Thyroid gland (tissue), 4 donors: Measurements from ENCODE around the gene GPLD1. TPM values are rescaled to one million over a fixed set of nuclear protein-coding genes. Genes with fewer than 3 reads are reported as not detected.

Experiments used
- DNase-seq, 2 donors: peaks; one replicate each; pipeline ENCODE4 v3.0.0-alpha.2; 2019
- H3K27ac ChIP-seq, 3 donors: fragments of 200-600 bp; sonication (generic); 1 replicate in 2 of 3; 2 replicates in 1 of 3; pipeline ENCODE4 v1.5.1; 2016 to 2019; ENCODE audit warnings: mild to moderate bottlenecking in 1 of 3, moderate library complexity in 1 of 3
- H3K27me3 ChIP-seq: fragments of 200-600 bp; sonication (generic); one replicate; pipeline ENCODE4 v1.5.1; 2019
- H3K36me3 ChIP-seq, 2 donors: fragments of 200-600 bp; sonication (generic); one replicate each; pipeline ENCODE4 v1.5.1; 2016 to 2019
- H3K4me1 ChIP-seq, 2 donors: fragments of 200-600 bp; sonication (generic); one replicate each; pipeline ENCODE4 v1.5.1; 2017 to 2019
- H3K4me3 ChIP-seq, 3 donors: fragments of 200-600 bp; sonication (generic); replicated peaks in 1 of 3; 1 replicate in 2 of 3; 2 replicates in 1 of 3; pipeline ENCODE4 v1.5.1; 2016; ENCODE audit warnings: mild to moderate bottlenecking in 1 of 3
- H3K9me3 ChIP-seq: fragments of 200-600 bp; sonication (generic); one replicate; pipeline ENCODE4 v1.5.1; 2017
- POLR2A ChIP-seq, 2 donors: fragments of 450-650 bp; IDR thresholded peaks; one replicate each; pipeline ENCODE4 v1.6.1; 2017; ENCODE audit warnings: antibody characterized with exemption in 2 of 2, mild to moderate bottlenecking in 2 of 2, moderate library complexity in 1 of 2
- WGBS, 2 donors: methylation state at CpG; one replicate each; pipeline ENCODE4 v1.1.5; 2017; 5-methylcytosine and 5-hydroxymethylcytosine counted together
- intact Hi-C: fragments of 100-400 bp; cut with DNase I; formaldehyde crosslinking; loops from one replicate; pipeline ENCODE4 v1.15.1; 2023
- total RNA-seq, 4 donors: library from RNA; depleted of rRNA; stranded (reverse); fragments of >200 nt; gene quantifications; one replicate each; pipeline ENCODE4 v1.2.3, GENCODE V29; 2016
- TF ChIP-seq, protein P1 (sequence below), 6 experiments: fragments of 200-600 bp in 3 of 6; fragments of 450-650 bp in 3 of 6; sonication (generic) in 3 of 6; IDR thresholded peaks; one replicate each; pipeline ENCODE4 v1.5.1; 2016 to 2019; ENCODE audit warnings: antibody characterized with exemption in 6 of 6, mild to moderate bottlenecking in 2 of 6, inconsistent platforms in 1 of 6, moderate library complexity in 1 of 6

The GPLD1 gene
- total RNA-seq, 4 donors from 2014 or later: 5.1 to 15.2 (median 8.5) TPM

DNA sequence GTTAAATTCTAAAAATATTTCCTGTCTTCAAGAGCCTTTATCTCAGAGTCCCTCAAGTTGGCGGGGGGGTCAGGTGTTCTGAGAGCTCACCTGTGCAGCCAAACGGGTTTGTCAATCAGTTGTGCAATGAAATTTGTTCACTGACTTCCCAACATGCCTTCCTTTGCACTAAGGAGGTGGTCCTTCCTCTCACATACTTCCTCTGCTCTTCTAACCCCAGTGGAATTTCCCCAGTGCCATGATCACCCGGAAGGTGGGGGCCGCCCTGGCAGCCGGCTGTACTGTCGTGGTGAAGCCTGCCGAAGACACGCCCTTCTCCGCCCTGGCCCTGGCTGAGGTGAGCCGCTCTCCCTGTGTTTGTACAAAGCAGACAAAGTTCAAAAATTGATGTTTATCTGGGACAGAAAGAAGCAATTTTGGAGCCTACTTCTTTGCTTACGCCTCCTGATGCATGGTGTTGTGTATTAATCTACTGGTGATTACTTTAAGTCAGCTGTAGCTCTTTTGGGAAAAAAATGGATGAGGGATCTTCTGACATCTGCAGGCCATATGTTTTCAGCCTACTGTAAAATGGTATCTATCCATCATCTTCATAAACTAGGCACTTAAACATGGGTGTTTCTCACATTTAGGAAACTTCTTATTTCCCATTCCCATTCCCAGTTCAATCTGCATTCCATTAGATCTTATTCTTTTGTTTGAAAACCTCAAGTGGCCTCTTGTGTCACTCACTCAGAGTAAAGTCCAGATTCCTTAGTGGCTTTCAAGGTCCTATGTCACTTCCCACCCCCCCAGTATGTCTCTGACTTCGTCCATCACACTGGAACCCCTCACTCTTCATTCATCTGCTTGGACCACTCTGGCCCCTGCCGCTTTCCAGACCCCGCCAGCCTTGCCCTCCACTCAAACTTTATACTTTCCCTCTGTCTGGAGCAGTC, 15.5 kb upstream of the GPLD1 start:
- intact Hi-C loops: no loop called here
- no peak overlapping the region for H3K4me3 ChIP-seq
- peaks cover 0 to 6% of the 10 kb centered on the region in 2 donors for H3K36me3 ChIP-seq
- no peak for TF ChIP-seq POLR2A (IDR thresholded peaks at IDR 0.05)
- TF ChIP-seq, protein P1, sequence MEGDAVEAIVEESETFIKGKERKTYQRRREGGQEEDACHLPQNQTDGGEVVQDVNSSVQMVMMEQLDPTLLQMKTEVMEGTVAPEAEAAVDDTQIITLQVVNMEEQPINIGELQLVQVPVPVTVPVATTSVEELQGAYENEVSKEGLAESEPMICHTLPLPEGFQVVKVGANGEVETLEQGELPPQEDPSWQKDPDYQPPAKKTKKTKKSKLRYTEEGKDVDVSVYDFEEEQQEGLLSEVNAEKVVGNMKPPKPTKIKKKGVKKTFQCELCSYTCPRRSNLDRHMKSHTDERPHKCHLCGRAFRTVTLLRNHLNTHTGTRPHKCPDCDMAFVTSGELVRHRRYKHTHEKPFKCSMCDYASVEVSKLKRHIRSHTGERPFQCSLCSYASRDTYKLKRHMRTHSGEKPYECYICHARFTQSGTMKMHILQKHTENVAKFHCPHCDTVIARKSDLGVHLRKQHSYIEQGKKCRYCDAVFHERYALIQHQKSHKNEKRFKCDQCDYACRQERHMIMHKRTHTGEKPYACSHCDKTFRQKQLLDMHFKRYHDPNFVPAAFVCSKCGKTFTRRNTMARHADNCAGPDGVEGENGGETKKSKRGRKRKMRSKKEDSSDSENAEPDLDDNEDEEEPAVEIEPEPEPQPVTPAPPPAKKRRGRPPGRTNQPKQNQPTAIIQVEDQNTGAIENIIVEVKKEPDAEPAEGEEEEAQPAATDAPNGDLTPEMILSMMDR (IDR thresholded peaks at IDR 0.05): no peak
- peaks cover 0 to 6% of the 10 kb centered on the region in 2 donors for H3K4me1 ChIP-seq
- no peak for DNase-seq
- H3K27ac ChIP-seq: no peak overlapping the region
- H3K9me3 ChIP-seq: no peaks in the 10 kb centered on the region
- WGBS, 2 donors: 85 to 94% methylated on average over 14 of the region's 14 CpGs
- H3K27me3 ChIP-seq: no peaks in the 10 kb centered on the region

GRCh38 chr6:24504287-24504648, 14.9 kb upstream of the GPLD1 start:
- WGBS, 2 donors: 93 to 100% methylated on average over 1 of the region's 1 CpG

GRCh38 chr6:24501914-24502313, 12.5 kb upstream of the GPLD1 start:
- Histone ChIP-seq H3K9me3 (no peaks in the 10 kb centered on the region), H3K27ac (no peak overlapping the region), H3K4me3 (no peak overlapping the region), H3K4me1 (peaks cover 0 to 6% of the 10 kb centered on the region in 2 donors), H3K36me3 (peaks cover 0 to 6% of the 10 kb centered on the region in 2 donors), H3K27me3 (no peaks in the 10 kb centered on the region)
- intact Hi-C loops: no loop called here
- no peak for DNase-seq
- TF ChIP-seq, protein P1 (IDR thresholded peaks at IDR 0.05): no peak
- TF ChIP-seq POLR2A (IDR thresholded peaks at IDR 0.05): no peak

More at GRCh38 chr6:24504287-24504648, 14.9 kb upstream of the GPLD1 start:
- DNase-seq: no peak
- Histone ChIP-seq H3K36me3 (peaks cover 0 to 6% of the 10 kb centered on the region in 2 donors), H3K27me3 (no peaks in the 10 kb centered on the region), H3K4me1 (peaks cover 0 to 6% of the 10 kb centered on the region in 2 donors), H3K27ac (no peak overlapping the region), H3K4me3 (no peak overlapping the region), H3K9me3 (no peaks in the 10 kb centered on the region)
- TF ChIP-seq, protein P1 (IDR thresholded peaks at IDR 0.05): no peak
- no peak for TF ChIP-seq POLR2A (IDR thresholded peaks at IDR 0.05)
- intact Hi-C loops: no loop called here

DNA sequence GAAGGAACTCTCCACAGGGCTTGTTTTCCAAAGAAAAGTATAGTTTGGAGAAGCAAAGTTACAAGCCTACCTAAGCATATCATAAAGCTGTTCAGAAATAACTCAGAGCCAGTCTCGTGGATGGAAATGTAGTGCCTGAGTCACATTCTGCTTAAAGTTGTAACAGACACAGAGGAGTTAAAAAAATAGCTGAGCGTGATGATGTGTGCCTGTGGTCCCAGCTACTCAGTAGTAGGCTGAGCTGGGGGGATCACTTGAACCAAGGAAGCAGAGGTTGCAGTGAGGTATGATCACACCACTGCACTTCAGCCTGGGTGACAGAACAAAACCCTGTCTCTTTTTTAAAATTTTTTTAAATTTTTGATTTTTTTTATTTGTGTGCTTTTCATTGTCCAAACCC, 12.0 kb upstream of the GPLD1 start:
- H3K27ac ChIP-seq: no peak overlapping the region
- H3K27me3 ChIP-seq: no peaks in the 10 kb centered on the region
- no peak overlapping the region for H3K4me3 ChIP-seq
- intact Hi-C loops: no loop called here
- no peak for DNase-seq
- TF ChIP-seq, protein P1 (IDR thresholded peaks at IDR 0.05): no peak
- no peak for TF ChIP-seq POLR2A (IDR thresholded peaks at IDR 0.05)
- H3K36me3 ChIP-seq: peaks cover 0 to 6% of the 10 kb centered on the region in 2 donors
- no peaks in the 10 kb centered on the region for H3K9me3 ChIP-seq
- H3K4me1 ChIP-seq: peaks cover 0 to 6% of the 10 kb centered on the region in 2 donors
- 61 to 71% methylated on average over 2 of the region's 2 CpGs for WGBS, 2 donors

DNA sequence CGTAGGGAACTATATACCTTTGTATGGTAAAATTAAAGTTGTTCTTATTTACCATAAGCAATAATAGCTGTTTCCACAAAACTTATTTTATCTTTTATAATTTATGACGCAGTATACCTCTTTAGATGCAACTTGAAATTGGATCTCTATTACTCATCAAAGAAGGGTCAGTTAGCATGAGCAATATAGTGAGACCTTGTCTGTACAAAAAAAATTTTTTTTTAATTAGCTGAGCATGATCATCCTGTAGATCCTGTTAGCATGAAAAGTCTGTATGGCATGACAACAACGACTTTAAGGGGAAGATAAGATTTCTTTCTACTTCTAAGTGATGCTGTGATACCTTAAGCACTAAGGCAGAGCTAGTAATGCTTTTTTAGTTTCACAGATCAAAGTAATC, 11.3 kb upstream of the GPLD1 start:
- DNase-seq: no peak
- Histone ChIP-seq H3K27ac (no peak overlapping the region), H3K27me3 (no peaks in the 10 kb centered on the region), H3K4me3 (no peak overlapping the region), H3K4me1 (peaks cover 5 to 11% of the 10 kb centered on the region in 2 donors), H3K9me3 (no peaks in the 10 kb centered on the region), H3K36me3 (peaks cover 0 to 6% of the 10 kb centered on the region in 2 donors)
- TF ChIP-seq, protein P1 (IDR thresholded peaks at IDR 0.05): no peak
- no peak for TF ChIP-seq POLR2A (IDR thresholded peaks at IDR 0.05)
- intact Hi-C loops: no loop called here
- 79 to 80% methylated on average over 3 of the region's 3 CpGs for WGBS, 2 donors
